Endothelial cell (in vitro differentiated cells): Measurements from ENCODE around the gene CDK5. TPM values are rescaled to one million over a fixed set of nuclear protein-coding genes. Genes with fewer than 3 reads are reported as not detected.

Experiments
- DNase-seq: peaks from one replicate; pipeline ENCODE4 v3.0.0; 2021; ENCODE audit warnings: low spot score
- H3K27ac Mint-ChIP-seq: one replicate; pipeline ENCODE4 v1.8.0; 2021; ENCODE audit warnings: mixed read lengths, inconsistent platforms; ENCODE audit not compliant: unreplicated experiment
- H3K27me3 Mint-ChIP-seq: one replicate; pipeline ENCODE4 v1.8.0; 2021; ENCODE audit warnings: mild to moderate bottlenecking, moderate library complexity, mixed read lengths, inconsistent platforms; ENCODE audit not compliant: unreplicated experiment
- H3K36me3 Mint-ChIP-seq: one replicate; pipeline ENCODE4 v1.8.0; 2021; ENCODE audit warnings: mild to moderate bottlenecking, low read depth, mixed read lengths, inconsistent platforms; ENCODE audit not compliant: unreplicated experiment
- H3K4me1 Mint-ChIP-seq: one replicate; pipeline ENCODE4 v1.8.0; 2021; ENCODE audit warnings: mild to moderate bottlenecking, mixed read lengths, inconsistent platforms; ENCODE audit not compliant: unreplicated experiment
- H3K4me3 Mint-ChIP-seq: one replicate; pipeline ENCODE4 v1.8.0; 2021; ENCODE audit warnings: mild to moderate bottlenecking, mixed read lengths, inconsistent platforms; ENCODE audit not compliant: unreplicated experiment
- H3K9me3 Mint-ChIP-seq: one replicate; pipeline ENCODE4 v1.8.0; 2021; ENCODE audit warnings: mixed read lengths, inconsistent platforms; ENCODE audit not compliant: unreplicated experiment
- CTCF ChIP-seq: fragments of 200-600 bp; sonication (generic); IDR thresholded peaks from one replicate; pipeline ENCODE4 v1.5.0; 2021; ENCODE audit warnings: antibody characterized with exemption; ENCODE audit not compliant: unreplicated experiment
- total RNA-seq: library from RNA; stranded (reverse); fragmentation: NEBNext Ultra II Directional; extraction: Animal tissue kit (Norgen Biotek cat#: 25700); gene quantifications from one replicate; pipeline ENCODE4 v1.2.1, GENCODE V29; 2021; ENCODE audit not compliant: unreplicated experiment

CDK5 gene
- total RNA-seq, 1 donor from 2014 or later, result 26.7 TPM

GRCh38 chr7:151035026-151035717 lies 22.5 kb downstream of the CDK5 start:
- H3K36me3 Mint-ChIP-seq, result no peaks in the 10 kb centered on the region
- no peak for DNase-seq
- no peak for TF ChIP-seq CTCF
- no peak overlapping the region for H3K4me3 Mint-ChIP-seq
- H3K9me3 Mint-ChIP-seq, result no peaks in the 10 kb centered on the region
- peaks cover 12% of the 10 kb centered on the region for H3K27me3 Mint-ChIP-seq
- H3K4me1 Mint-ChIP-seq, result peaks cover 2% of the 10 kb centered on the region
- H3K27ac Mint-ChIP-seq, result peak overlapping the region; percentile 45

GRCh38 chr7:151034312-151035025 lies 23.2 kb downstream of the CDK5 start:
- no peak overlapping the region for H3K4me3 Mint-ChIP-seq
- no peaks in the 10 kb centered on the region for H3K9me3 Mint-ChIP-seq
- no peak for DNase-seq
- TF ChIP-seq CTCF, result no peak
- H3K36me3 Mint-ChIP-seq, result no peaks in the 10 kb centered on the region
- H3K27ac Mint-ChIP-seq, result no peak overlapping the region
- H3K27me3 Mint-ChIP-seq, result peaks cover 8% of the 10 kb centered on the region
- H3K4me1 Mint-ChIP-seq, result peaks cover 2% of the 10 kb centered on the region

GRCh38 chr7:151033864-151034249 lies 23.8 kb downstream of the CDK5 start:
- H3K9me3 Mint-ChIP-seq, result no peaks in the 10 kb centered on the region
- DNase-seq, result no peak
- peaks cover 8% of the 10 kb centered on the region for H3K27me3 Mint-ChIP-seq
- H3K4me3 Mint-ChIP-seq, result no peak overlapping the region
- TF ChIP-seq CTCF, result no peak
- H3K36me3 Mint-ChIP-seq, result no peaks in the 10 kb centered on the region
- peaks cover 4% of the 10 kb centered on the region for H3K4me1 Mint-ChIP-seq
- H3K27ac Mint-ChIP-seq, result no peak overlapping the region

- DNase-seq, result no peak
- Mint-ChIP-seq H3K4me1 (peaks cover 6% of the 10 kb centered on the region), H3K4me3 (no peak overlapping the region), H3K27me3 (peaks cover 8% of the 10 kb centered on the region), H3K36me3 (no peaks in the 10 kb centered on the region), H3K9me3 (no peaks in the 10 kb centered on the region), H3K27ac (no peak overlapping the region)
- TF ChIP-seq CTCF, result no peak
Observed at GRCh38 chr7:151032936-151033863, 24.5 kb downstream of the CDK5 start.
